NT2/D1 (cell line): ENCODE data around the gene NPIPB2.
"Not testable (repeated sequence)": the region's sequence is repeated elsewhere in the genome, so short reads cannot be mapped to it uniquely, and the experiment has no call there.

ENCODE experiments used
- DNase-seq: peaks from one replicate; pipeline ENCODE4 v3.0.0-alpha.2; 2011; ENCODE audit warnings: low read depth, low spot score
- H3K27me3 ChIP-seq: 2 replicates; pipeline ENCODE4 v1.6.0; 2011; ENCODE audit warnings: mild to moderate bottlenecking; ENCODE audit not compliant: insufficient read length, insufficient read depth
- H3K36me3 ChIP-seq: 2 replicates; pipeline ENCODE4 v1.6.1; 2011; ENCODE audit warnings: mild to moderate bottlenecking, low read length, mixed read lengths; ENCODE audit not compliant: insufficient read depth, insufficient read length
- H3K4me1 ChIP-seq: 2 replicates; pipeline ENCODE4 v1.5.1; 2011; ENCODE audit not compliant: insufficient read depth, insufficient read length
- H3K4me3 ChIP-seq: 2 replicates; pipeline ENCODE4 v1.5.1; 2011; ENCODE audit warnings: low read depth; ENCODE audit not compliant: insufficient read length
- H3K9ac ChIP-seq: 2 replicates; pipeline ENCODE4 v1.6.0; 2011; ENCODE audit warnings: low read depth; ENCODE audit not compliant: insufficient read length
- H3K9me3 ChIP-seq: 2 replicates; pipeline ENCODE4 v1.5.1; 2011; ENCODE audit warnings: mild to moderate bottlenecking, low read length; ENCODE audit not compliant: insufficient read depth
- SUZ12 ChIP-seq: IDR thresholded peaks from 2 replicates; pipeline ENCODE4 v1.6.1; 2011; ENCODE audit not compliant: insufficient read length, insufficient read depth; ENCODE audit errors: extremely low read depth
- YY1 ChIP-seq: IDR thresholded peaks from 2 replicates; pipeline ENCODE4 v1.6.1; 2011; ENCODE audit not compliant: insufficient read length, insufficient read depth
- ZNF274 ChIP-seq: IDR thresholded peaks from 2 replicates; pipeline ENCODE4 v1.6.1; 2011; ENCODE audit warnings: mild to moderate bottlenecking, low read depth, low read length

The NPIPB2 gene

GRCh38 chr16:11957591-11958395 lies 15.9 kb upstream of the NPIPB2 start:
- Histone ChIP-seq H3K9ac (no peak overlapping the region), H3K36me3 (no peaks in the 10 kb centered on the region), H3K4me1 (no peaks in the 10 kb centered on the region), H3K4me3 (no peak overlapping the region), H3K9me3 (no peaks in the 10 kb centered on the region), H3K27me3 (no peaks in the 10 kb centered on the region)
- no peak for DNase-seq
- TF ChIP-seq SUZ12 (no peak), ZNF274 (no peak), YY1 (no peak)

GRCh38 chr16:11956558-11956957 lies 14.7 kb upstream of the NPIPB2 start:
- Histone ChIP-seq H3K4me1 (no peaks in the 10 kb centered on the region), H3K9me3 (no peaks in the 10 kb centered on the region), H3K36me3 (no peaks in the 10 kb centered on the region), H3K4me3 (no peak overlapping the region), H3K27me3 (no peaks in the 10 kb centered on the region), H3K9ac (no peak overlapping the region)
- TF ChIP-seq SUZ12, result no peak
- TF ChIP-seq ZNF274, result no peak
- TF ChIP-seq YY1, result no peak
- no peak for DNase-seq

- Histone ChIP-seq H3K36me3 (no peaks in the 10 kb centered on the region), H3K27me3 (no peaks in the 10 kb centered on the region), H3K9me3 (no peaks in the 10 kb centered on the region), H3K9ac (peak overlapping the region; percentile 36), H3K4me3 (no peak overlapping the region), H3K4me1 (no peaks in the 10 kb centered on the region)
- no peak for DNase-seq
- TF ChIP-seq SUZ12, result no peak
- no peak for TF ChIP-seq YY1
- TF ChIP-seq ZNF274, result no peak
Measured at GRCh38 chr16:11955713-11956123, 13.9 kb upstream of the NPIPB2 start.

- not testable (repeated sequence) for H3K4me1 ChIP-seq, H3K9me3 ChIP-seq, H3K9ac ChIP-seq, H3K4me3 ChIP-seq, H3K36me3 ChIP-seq, DNase-seq, H3K27me3 ChIP-seq
Measured at GRCh38 chr16:11953576-11953975, 11.7 kb upstream of the NPIPB2 start.

DNA sequence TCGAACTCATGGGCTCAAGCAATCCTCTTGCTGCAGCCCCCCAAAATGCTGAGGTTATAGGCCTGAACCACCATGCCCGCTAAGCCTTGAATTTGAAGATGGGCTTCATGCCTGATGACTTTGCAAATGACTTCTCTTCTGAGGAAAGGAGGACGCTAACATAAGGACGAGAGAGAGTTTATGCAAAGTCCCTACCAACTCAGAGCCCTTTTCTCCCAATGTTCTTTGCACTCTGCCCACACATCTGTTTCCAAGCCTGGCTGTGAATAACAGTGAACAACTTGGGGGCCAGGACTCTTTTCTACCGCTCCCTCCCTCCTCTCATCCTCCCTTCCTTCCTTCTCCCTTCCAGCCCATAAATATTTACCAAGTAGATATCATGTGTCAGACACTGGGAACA lies 8.5 kb upstream of the NPIPB2 start:
- Histone ChIP-seq H3K36me3 (no peaks in the 10 kb centered on the region), H3K9me3 (no peaks in the 10 kb centered on the region), H3K9ac (no peak overlapping the region), H3K27me3 (no peaks in the 10 kb centered on the region), H3K4me1 (no peaks in the 10 kb centered on the region), H3K4me3 (no peak overlapping the region)
- TF ChIP-seq YY1, result no peak
- TF ChIP-seq SUZ12, result no peak
- DNase-seq, result no peak

DNA sequence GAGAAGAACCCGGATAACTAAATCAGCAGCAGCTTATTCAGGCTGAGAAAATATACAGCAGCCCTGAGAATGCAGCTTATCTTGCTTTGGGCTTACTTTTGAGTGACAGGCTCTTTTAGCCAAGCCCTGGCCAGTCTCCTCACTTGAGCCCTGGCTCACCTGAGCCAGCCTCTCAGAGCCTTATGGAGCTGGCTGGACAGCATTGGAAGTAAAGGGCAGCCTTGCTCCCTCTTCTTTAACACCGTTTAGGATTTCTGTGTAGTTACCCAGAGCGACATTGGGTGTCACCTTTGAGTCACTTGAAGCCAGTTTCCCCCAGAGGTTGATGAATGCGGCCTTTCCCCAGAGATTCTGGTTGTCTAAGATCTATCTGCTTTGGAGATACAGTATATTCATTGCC lies 7.7 kb upstream of the NPIPB2 start:
- Histone ChIP-seq H3K27me3 (no peaks in the 10 kb centered on the region), H3K4me3 (no peak overlapping the region), H3K9ac (no peak overlapping the region), H3K4me1 (no peaks in the 10 kb centered on the region), H3K36me3 (no peaks in the 10 kb centered on the region), H3K9me3 (no peaks in the 10 kb centered on the region)
- peak; percentile 49 for DNase-seq
- no peak for TF ChIP-seq SUZ12

DNA sequence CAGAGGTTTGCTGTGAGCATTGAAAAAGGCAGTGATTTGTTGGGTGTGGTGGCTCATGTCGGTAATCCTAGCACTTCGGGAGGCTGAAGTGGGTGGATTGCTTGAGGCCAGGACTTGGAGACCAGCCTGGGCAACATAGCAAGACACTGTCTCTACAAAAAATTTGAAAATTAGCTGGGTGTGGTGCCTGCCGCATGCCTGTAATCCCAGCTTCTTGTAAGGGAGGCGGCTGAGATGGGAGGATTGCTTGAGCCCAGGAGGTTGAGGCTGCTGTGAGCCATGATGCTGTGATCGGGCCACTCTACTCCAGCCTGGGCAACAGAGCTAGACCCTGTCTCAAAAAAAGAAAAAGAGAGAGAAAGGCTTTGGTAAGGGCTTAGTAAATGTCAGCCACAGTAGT lies 7.0 kb upstream of the NPIPB2 start:
- no peaks in the 10 kb centered on the region for H3K27me3 ChIP-seq
- no peak overlapping the region for H3K9ac ChIP-seq
- no peaks in the 10 kb centered on the region for H3K4me1 ChIP-seq
- TF ChIP-seq ZNF274 (no peak), YY1 (no peak), SUZ12 (no peak)
- DNase-seq, result no peak
- no peaks in the 10 kb centered on the region for H3K36me3 ChIP-seq
- H3K9me3 ChIP-seq, result no peaks in the 10 kb centered on the region
- H3K4me3 ChIP-seq, result no peak overlapping the region

DNA sequence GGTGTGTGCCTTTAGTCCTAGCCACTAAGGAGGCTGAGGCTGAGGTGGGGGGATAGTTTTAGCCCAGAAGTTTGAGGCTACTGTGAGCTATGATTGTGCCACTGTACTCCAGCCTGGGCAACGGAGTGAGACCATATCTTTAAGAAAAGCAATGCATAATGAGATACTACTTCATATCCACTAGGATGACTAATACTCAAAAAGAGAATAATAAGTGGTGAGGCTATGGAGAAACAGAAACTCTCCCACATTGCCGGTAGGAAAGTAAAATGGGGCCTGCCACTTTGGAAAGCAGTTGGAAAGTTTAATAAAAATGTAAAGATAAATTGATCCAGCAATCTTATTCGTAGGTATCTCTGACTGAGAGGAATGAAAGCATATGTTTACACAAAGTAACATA lies 4.6 kb upstream of the NPIPB2 start:
- no peak for DNase-seq

GRCh38 chr16:11927350-11927749 lies 14.5 kb downstream of the NPIPB2 start:
- DNase-seq, H3K9me3 ChIP-seq, H3K4me3 ChIP-seq, H3K9ac ChIP-seq, H3K36me3 ChIP-seq, H3K27me3 ChIP-seq, H3K4me1 ChIP-seq: not testable (repeated sequence)

More for the DNA sequence above, 4.6 kb upstream of the NPIPB2 start:
- Histone ChIP-seq H3K4me1 (no peaks in the 10 kb centered on the region), H3K27me3 (no peaks in the 10 kb centered on the region), H3K9me3 (no peaks in the 10 kb centered on the region), H3K36me3 (no peaks in the 10 kb centered on the region), H3K4me3 (no peak overlapping the region), H3K9ac (no peak overlapping the region)
- no peak for TF ChIP-seq YY1
- no peak for TF ChIP-seq SUZ12
- no peak for TF ChIP-seq ZNF274

GRCh38 chr16:11924046-11924445 lies 17.8 kb downstream of the NPIPB2 start:
- not testable (repeated sequence) for DNase-seq, H3K4me1 ChIP-seq, H3K9ac ChIP-seq, H3K9me3 ChIP-seq, H3K36me3 ChIP-seq, H3K27me3 ChIP-seq, H3K4me3 ChIP-seq
